NCI-H774 (cell line): Measurements from ENCODE around the gene ATP5PD.

Experiments used
- DNase-seq: peaks from one replicate; lab custom pipeline; 2025; lab: John Stamatoyannopoulos, UW

The ATP5PD gene

GRCh38 chr17:75046407-75047289 lies at the start of gene ATP5PD, which contains the start of gene KCTD2:
Gene ATP5PD (minus strand): TSS chr17:75046969. CDS start chr17:75042650, 4,319 bp downstream.
Gene KCTD2 (plus strand): TSS chr17:75047225. CDS start chr17:75047251, 26 bp downstream.
- peak; percentile 99 for DNase-seq

DNA sequence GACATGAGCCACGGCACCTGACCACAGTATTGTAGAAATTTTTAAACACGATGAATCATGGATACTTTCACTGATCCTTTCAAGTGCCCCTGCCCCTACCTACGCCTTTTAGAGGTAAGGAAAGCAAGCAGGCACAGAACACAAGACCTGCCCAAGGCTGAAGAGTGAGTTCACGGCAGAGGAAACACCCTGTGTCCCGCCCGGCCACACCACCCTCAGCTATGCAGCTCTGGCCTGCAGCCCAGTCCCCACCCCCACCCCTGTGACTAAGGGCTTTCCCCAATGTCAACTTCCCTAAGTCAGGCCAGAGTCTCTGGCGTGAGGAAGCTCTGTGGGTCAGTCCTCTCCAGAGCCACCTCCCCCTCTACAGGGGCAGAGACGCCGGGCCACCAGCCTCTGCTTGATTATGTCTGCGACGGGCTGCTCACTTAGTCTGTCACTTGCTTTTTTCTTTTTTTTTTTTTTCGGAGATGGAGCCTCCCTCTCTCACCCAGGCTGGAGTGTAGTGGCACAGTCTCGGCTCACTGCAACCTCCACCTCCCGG lies 49.4 kb upstream of the ATP5PD start:
- no peak for DNase-seq

GRCh38 chr17:75094871-75095399 lies 48.2 kb upstream of the ATP5PD start:
- no peak for DNase-seq

GRCh38 chr17:75093548-75094158 lies 46.9 kb upstream of the ATP5PD start:
- DNase-seq, result no peak

- DNase-seq, result no peak
Observed at GRCh38 chr17:75091855-75092327, 45.1 kb upstream of the ATP5PD start.

- no peak for DNase-seq
Observed at GRCh38 chr17:75090871-75091854, 44.4 kb upstream of the ATP5PD start.

DNA sequence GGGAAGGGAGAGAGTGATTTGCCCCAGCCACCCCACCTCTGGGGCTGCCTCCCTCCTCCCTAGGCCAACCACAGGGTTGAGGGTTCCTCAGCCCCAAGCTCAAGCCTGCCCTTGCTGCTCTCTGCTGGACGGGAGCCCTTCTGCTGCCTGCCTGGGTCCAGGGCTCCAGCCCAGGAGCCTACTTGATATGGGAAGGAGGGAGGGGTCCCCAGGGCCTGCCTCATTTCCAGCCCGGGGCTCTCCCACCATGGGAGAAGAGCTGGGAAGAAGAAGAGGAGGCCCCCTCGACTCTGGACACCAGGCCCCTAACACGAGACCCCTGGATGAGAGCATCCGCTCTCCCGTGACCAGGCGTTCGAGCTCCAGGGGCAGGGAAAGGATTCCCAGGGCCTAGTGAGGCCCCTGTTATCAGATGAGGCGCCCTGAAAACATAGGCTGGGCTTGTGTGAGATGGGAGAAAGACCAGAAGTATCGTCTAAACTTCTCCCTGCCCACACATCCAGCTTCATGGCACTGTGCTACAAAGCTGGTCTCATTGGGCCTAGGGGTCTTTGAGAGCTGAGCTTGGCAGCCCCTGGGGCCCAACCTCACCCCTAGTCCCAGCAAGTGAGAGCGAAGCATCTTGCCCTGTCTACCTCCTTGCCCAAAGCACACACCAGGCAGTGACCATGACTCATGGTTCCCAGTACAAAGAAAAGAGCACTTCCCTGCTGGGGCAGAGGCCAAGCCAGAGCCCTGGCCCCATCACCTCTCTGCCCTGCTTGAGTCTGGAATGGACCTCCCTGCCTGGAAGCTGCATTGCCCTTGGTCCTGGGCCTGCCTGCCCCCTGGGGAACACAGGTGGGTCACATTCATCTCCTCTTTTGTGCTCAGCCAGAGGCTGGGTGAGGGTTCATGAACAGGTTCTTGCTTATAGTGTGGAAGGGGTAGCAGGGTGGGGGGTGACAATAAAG lies 42.0 kb upstream of the ATP5PD start:
- DNase-seq, result no peak

GRCh38 chr17:75087558-75088453 lies 41.0 kb upstream of the ATP5PD start, which contains the start of gene SLC16A5:
Gene SLC16A5 (plus strand): TSS chr17:75087954. CDS start chr17:75093637, 5,683 bp downstream.
- no peak for DNase-seq

DNA sequence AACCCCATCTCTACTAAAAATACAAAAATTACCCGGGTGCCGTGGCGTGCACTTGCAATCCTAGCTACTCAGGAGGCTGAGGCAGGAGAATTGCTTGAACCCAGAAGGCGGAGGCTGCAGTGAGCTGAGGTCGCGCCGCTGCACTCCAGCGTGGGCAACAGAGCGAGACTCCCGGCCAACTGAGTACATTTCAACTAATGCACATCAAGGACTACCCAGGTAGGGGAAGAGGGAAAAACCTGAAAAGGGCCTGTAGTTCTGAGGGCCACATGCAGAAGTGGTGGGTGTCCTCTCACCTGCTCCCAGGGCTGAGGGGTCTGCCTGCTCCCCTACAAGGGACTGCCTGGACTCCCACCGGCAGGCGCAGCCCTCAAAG lies 40.4 kb upstream of the ATP5PD start:
- DNase-seq, result no peak

DNA sequence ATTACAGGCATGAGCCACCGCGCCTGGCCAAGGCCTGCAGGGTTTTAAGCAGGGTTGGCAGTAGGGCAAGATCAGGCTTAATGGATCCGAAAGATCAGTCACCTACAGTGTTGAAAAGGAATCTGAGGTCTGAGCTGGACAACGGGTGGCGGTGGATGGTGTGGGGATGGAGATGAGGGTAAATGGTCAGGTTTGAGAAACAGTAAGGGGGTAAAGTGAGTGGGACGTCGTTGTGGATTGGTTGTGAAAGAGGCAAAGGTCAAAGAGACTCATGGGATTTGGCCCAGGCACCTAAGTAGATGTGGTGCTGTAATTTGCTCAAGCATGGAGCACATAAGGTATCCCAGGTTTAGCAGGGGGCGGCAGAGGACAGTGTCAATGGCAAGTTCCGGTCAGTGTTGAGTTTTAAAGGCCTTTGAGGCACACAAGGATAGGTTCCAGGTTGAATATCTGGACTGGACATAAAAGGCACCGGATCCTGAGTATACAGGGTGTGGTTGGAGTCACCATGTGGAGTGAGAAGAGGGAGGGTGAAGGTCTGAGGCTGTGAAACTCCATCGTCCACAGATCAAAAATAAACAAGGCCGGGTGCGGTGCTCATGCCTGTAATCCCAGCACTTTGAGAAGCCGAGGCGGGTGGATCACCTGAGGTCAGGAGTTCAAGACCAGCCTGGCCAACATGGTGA lies 39.9 kb upstream of the ATP5PD start:
- DNase-seq, result no peak

DNA sequence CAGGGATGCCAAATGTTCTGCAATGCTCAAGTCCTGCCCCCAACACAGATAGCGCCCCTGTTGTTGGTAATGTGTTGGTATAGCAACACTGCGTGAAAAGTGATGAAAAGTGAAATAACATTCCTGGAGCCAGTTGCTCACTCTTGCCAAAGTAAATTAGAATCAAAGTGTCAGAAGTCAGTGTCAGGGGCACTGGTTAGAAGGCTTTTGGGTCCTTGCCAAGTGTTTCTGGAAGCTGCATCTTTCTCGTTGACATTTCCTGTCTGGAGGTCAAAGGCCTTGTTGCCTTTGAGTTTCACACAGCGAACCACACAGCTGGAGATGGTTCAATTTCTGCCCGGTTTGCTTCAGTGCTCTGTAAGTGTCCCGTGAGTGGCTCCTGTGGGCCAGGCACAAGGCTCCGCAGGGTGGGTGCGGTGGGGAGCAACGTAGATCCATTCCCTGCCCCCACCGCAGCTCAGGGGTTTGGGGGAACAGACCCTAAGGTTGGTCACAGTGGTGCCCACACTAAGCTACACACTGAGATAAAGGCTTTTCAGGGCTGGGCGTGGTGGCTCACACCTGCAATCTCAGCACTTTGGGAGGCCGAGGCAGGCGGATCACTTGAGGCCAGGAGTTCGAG lies 37.4 kb upstream of the ATP5PD start:
- no peak for DNase-seq

- no peak for DNase-seq
Observed at GRCh38 chr17:75082683-75083082, 35.9 kb upstream of the ATP5PD start.

DNA sequence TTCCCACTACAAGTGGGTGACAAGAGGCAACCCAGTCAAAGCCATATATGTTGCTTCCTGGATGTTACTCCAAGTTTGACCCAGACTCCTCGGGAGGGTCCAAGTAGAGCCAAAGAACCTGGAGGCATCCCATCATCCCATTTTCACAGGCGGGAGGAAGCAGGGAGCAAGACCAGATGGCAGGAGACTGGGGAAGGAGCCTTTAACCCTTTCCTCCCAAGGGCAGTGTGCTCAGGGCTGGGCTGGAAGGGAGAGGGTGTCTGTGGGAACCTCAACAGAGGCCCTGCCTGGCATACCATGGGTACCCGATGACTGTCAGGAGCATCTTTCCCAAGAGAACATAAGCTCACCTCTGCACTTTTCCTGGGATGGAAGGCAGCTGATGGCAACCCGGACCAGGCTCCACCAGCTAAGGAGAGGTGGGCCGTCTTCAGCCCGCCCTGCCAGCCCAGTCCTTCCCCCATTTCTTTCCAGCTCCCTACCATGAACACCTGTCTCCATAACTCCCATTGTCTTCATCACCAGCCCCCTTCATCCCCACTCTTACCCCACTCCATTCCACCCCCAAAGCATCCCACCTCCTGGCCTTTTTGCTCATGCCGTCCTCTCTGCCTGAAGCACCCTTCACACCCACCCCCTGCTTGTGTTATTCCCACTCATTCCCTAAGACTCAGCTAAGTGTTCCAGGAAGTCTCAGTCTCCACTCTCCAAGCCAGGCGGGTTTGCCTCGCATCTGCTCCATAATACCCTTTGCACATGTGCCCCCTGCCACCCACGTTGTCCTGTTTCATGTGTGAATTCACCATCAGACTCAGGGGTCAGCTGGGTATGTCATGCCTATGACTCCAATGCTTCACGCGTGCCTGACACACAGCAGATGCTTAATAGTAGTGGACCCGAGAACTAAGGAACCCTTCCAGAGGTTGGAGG lies 35.1 kb upstream of the ATP5PD start:
- no peak for DNase-seq

DNA sequence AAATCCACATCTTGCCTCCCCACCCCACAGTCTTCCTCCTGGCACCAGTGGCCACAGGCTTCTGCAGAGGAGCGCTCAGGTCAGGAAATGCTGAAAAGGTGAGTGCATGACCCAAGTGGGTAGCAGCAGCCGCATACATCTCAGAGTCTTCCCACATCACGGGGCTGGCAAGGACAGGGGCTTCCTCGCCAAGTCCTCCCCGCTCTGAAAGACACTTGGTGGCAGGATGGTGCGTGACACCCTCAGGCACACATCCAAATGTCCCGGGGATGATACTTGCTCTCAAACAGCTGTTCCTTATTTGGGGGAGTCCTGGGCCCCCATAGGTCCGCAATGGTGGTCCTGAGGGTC lies 32.2 kb upstream of the ATP5PD start:
- DNase-seq, result no peak

DNA sequence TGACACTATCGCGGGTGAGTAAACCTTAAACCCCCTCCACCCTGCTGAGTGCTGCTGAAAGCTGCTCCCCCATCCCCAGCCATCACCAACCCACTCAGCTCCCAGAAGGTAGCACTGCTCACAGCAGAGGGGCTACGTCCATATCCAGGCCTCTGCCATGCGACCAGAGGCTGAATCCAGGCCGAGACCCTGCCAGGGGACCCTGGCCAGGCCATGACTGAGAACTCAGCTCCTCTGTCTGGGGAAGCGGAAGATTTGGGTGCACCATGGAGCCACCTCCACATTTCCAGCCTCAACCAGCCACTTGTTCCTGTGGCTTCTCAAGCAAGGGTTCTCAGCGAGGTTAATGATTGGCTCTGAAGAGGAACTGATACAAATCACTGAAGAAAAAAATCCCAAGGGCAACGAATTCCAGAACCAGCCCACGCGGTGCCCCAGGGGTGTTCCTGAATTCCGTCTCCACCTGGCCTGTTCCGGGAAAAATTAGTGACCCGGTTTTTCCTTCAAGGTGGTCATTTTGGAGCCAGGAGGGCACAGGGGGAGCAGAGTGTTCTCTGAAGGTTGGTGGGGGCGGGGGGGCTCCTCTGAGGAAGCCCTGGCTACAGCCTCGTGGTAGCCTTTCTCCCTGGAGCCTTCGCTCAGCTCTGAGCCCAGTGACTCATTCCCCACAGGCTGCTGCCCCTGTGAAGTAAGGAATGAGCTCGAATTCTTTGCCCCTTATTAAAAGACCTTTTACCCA lies 31.7 kb upstream of the ATP5PD start:
- DNase-seq, result no peak
